Measurements from ENCODE around the gene ADAMTS18.

The ADAMTS18 gene

DNA sequence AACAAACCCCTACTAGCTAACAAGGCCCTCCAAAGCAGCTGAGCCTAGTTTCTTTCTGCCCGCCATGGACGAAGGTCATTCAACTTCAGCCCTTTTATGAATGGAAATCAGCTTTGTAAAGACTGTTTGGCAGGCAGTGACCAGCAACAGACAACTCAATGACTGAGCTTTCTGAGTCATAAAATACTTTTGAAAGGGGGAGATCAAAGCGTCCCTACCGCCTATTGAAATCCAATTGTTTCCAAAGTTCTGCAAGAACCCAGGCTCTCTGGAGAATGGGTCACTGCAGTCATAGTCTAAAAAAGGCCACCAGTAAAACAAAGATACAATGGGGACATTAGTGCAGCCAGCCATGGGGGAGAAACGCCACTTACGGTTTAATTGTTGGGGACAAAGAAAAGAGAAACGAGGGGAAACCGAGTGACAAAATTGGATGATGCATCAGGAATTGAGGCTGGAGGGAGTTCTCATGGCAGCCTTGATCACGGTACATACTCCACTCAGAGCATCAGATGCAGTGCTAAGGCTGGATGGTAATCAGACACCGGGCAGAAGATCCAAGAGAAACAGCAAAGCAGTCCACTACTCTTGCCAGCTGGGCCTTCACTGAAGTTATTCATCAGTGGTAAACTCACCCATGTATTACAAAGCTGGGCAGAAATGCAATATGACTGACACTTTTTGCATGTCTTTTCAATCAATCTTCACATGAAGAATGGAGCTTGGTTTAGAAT lies 9.8 kb downstream of the ADAMTS18 start:
- DNase-seq (ENCODE audit: extremely low read depth, low read depth) = no peak
- no peak overlapping the region for H3K4me3 ChIP-seq (replicated peaks; ENCODE audit: low read depth, low read length)
- TF ChIP-seq, protein P1, sequence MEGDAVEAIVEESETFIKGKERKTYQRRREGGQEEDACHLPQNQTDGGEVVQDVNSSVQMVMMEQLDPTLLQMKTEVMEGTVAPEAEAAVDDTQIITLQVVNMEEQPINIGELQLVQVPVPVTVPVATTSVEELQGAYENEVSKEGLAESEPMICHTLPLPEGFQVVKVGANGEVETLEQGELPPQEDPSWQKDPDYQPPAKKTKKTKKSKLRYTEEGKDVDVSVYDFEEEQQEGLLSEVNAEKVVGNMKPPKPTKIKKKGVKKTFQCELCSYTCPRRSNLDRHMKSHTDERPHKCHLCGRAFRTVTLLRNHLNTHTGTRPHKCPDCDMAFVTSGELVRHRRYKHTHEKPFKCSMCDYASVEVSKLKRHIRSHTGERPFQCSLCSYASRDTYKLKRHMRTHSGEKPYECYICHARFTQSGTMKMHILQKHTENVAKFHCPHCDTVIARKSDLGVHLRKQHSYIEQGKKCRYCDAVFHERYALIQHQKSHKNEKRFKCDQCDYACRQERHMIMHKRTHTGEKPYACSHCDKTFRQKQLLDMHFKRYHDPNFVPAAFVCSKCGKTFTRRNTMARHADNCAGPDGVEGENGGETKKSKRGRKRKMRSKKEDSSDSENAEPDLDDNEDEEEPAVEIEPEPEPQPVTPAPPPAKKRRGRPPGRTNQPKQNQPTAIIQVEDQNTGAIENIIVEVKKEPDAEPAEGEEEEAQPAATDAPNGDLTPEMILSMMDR (IDR thresholded peaks at IDR 0.05; ENCODE audit: low read depth, low read length, missing control alignments) = no peak

DNA sequence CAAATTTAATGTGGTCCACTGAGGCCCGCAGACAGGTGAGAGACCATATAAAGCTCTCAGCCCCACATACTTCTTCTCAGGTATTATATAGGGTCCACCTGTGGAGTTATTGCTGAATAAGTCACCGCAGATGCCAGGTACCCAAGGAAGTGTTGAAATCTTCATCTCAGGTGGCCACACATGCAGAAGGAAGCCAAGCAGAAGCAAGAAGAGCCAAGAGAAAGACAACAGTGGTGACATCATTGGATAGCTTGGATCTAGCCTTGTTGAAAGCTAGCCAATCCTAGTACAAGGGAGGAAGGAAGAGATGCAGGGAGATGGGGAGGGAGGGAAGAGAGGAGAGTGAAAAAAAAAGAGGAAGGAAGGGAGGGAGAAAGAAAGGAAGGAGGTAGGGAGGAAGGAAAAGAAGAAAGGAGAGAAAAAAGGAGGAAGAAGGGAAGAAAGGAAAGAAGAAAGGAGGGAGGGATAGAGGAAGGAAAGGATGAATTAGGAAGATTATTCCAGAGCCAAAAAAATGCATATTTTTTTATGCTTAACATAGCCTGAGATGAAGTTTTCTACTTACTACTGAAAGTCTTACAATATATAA lies 12.5 kb downstream of the ADAMTS18 start:
- TF ChIP-seq, protein P1 (IDR thresholded peaks at IDR 0.05; ENCODE audit: low read depth, low read length, missing control alignments) = no peak
- no peak overlapping the region for H3K4me3 ChIP-seq (replicated peaks; ENCODE audit: low read depth, low read length)
- no peak for DNase-seq (ENCODE audit: extremely low read depth, low read depth)

DNA sequence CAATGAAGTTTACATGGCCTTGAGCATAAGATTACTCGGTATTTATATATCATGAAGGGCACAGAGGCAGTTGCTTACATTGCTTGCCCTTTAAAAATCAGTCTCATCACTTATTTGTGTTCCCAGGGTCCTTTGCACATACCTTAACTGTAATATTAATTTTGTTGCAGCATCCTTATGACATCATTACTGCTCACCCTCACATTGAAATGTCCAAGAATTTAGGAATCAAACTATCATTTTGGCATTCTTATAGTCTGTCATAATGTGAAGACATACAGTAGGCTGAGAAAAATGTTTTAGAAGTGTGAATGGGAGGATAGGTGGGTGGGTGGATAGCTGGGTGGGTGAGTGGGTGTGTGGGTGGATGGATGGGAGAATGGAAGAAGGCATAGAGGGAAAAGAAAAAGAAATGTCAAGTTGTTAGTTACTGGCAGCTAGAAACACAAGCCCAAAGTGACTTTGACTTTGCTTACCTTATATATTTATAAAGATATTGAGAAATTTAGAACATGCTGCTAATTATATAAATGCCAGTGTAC lies 17.8 kb downstream of the ADAMTS18 start:
- TF ChIP-seq, protein P1 (IDR thresholded peaks at IDR 0.05; ENCODE audit: low read depth, low read length, missing control alignments) = no peak
- no peak overlapping the region for H3K4me3 ChIP-seq (replicated peaks; ENCODE audit: low read depth, low read length)
- DNase-seq (ENCODE audit: extremely low read depth, low read depth) = no peak

DNA sequence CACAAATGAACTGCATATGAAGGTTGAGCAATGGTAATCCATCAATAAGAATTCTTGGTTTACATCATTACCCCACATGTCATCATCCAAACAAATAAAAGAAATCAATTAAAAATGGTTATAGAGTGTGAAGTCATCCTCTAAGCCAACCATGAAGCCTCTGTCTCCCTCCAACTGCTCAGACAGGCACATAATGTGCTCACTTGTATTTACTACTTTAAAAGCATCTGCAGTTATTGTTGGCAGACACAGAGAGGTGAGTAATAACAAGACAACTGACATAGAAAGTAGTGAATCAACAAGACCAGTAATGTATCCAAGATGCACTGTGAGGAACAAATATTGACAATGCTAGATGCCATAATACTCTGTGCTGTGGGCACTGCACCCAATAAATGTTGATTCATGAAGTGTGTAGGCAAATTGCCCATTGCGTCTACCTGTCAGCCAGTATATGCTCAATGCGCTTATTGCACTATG lies 20.0 kb downstream of the ADAMTS18 start:
- no peak overlapping the region for H3K4me3 ChIP-seq (replicated peaks; ENCODE audit: low read depth, low read length)
- TF ChIP-seq, protein P1 (IDR thresholded peaks at IDR 0.05; ENCODE audit: low read depth, low read length, missing control alignments) = no peak
- DNase-seq (ENCODE audit: extremely low read depth, low read depth) = no peak

DNA sequence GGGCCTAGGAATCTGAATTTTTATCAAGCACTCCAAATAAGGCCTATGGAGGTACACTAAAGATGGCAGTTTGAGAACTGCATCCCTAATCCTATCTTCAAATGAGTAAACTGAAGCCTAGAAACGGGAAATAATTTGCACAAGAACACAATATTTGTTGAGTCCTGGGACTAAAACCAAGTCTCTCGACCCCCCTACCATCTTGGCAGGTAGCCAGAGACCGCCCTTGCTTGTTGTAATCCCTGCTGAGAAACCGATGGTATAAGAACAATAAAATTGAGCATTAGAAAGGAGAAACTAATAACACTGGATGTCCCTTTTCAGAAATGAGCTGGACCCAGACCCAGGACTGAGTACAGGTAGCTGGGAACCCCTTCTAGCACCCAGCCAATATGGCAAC lies 24.4 kb downstream of the ADAMTS18 start:
- TF ChIP-seq, protein P1 (IDR thresholded peaks at IDR 0.05; ENCODE audit: low read depth, low read length, missing control alignments) = no peak
- DNase-seq (ENCODE audit: extremely low read depth, low read depth) = no peak
- no peak overlapping the region for H3K4me3 ChIP-seq (replicated peaks; ENCODE audit: low read depth, low read length)

DNA sequence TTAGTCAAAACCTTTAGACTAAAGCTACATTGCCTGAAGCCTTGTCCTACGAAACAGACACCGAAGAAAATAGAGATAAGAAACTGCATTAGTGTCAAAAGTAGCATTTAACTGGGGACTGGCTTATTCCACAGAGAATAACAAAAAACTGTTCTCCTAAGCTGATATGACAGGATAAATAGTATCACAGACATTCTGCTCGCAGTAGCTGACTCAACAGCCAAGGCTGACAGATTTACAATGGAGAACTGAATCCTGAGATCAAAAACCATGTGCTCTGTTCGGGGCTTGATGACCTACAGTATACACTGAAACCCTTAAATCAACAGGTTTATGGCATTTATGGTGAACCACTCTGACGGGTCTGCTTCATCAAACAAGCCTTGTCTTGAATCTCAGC lies 25.5 kb downstream of the ADAMTS18 start:
- TF ChIP-seq, protein P1 (IDR thresholded peaks at IDR 0.05; ENCODE audit: low read depth, low read length, missing control alignments) = no peak
- no peak overlapping the region for H3K4me3 ChIP-seq (replicated peaks; ENCODE audit: low read depth, low read length)
- DNase-seq (ENCODE audit: extremely low read depth, low read depth) = no peak
